Endometrium (tissue), 2 donors: Measurements from ENCODE around the gene BSN.

Experiments used
- FAIRE-seq: peaks from 2 replicates; lab custom pipeline; 2012; peaks lifted over from hg19 to GRCh38; lab: Jason Lieb, UNC
- donor health status: control.
- donor health status: control.

Gene BSN

GRCh38 chr3:49700453-49701128 is 146.3 kb downstream of the BSN start:
- no peak for FAIRE-seq

GRCh38 chr3:49701388-49702077 is 147.3 kb downstream of the BSN start:
- no peak for FAIRE-seq

- no peak for FAIRE-seq
Measured at GRCh38 chr3:49702672-49703071, 148.4 kb downstream of the BSN start.

- FAIRE-seq, result no peak
Measured at GRCh38 chr3:49703443-49703927, 149.2 kb downstream of the BSN start.

- no peak for FAIRE-seq
Measured at GRCh38 chr3:49703956-49704355, 149.7 kb downstream of the BSN start.

- FAIRE-seq, result no peak
Measured at GRCh38 chr3:49704629-49705028, 150.4 kb downstream of the BSN start.

- no peak for FAIRE-seq
Measured at GRCh38 chr3:49705390-49705960, 151.2 kb downstream of the BSN start.

- FAIRE-seq, result no peak
Measured at GRCh38 chr3:49706456-49707112, 152.3 kb downstream of the BSN start.

GRCh38 chr3:49707113-49707480 is 152.8 kb downstream of the BSN start:
- no peak for FAIRE-seq

GRCh38 chr3:49709852-49710251 is 155.6 kb downstream of the BSN start:
- no peak for FAIRE-seq

- FAIRE-seq, result no peak
Measured at GRCh38 chr3:49711489-49711888, 157.2 kb downstream of the BSN start.

- FAIRE-seq, result no peak
Measured at GRCh38 chr3:49712166-49712565, 157.9 kb downstream of the BSN start.

- FAIRE-seq, result no peak
Measured at GRCh38 chr3:49712631-49713317, 158.5 kb downstream of the BSN start.

GRCh38 chr3:49713336-49714105 is 159.2 kb downstream of the BSN start:
- no peak for FAIRE-seq

- no peak for FAIRE-seq
Measured at GRCh38 chr3:49714728-49715550, 160.7 kb downstream of the BSN start.

- no peak for FAIRE-seq
Measured at GRCh38 chr3:49715611-49716121, 161.4 kb downstream of the BSN start.

GRCh38 chr3:49716169-49716568 is 161.9 kb downstream of the BSN start:
- FAIRE-seq, result no peak

- FAIRE-seq, result no peak
Measured at GRCh38 chr3:49716691-49717210, 162.5 kb downstream of the BSN start.

GRCh38 chr3:49717211-49717958 is 163.1 kb downstream of the BSN start:
- FAIRE-seq, result no peak
